GM19238 (cell line): Measurements from ENCODE around the gene SYF2.
"Not testable (repeated sequence)": the region's sequence is repeated elsewhere in the genome, so short reads cannot be mapped to it uniquely, and the experiment has no call there.

ENCODE experiments used
- DNase-seq: peaks from one replicate; pipeline ENCODE4 v3.0.0; 2011; ENCODE audit warnings: low spot score; ENCODE audit not compliant: insufficient read length

SYF2 gene

GRCh38 chr1:25208092-25208491 is 24.2 kb downstream of the SYF2 start:
- DNase-seq = no peak

- no peak for DNase-seq
Observed at GRCh38 chr1:25206201-25206600, 26.1 kb downstream of the SYF2 start.

GRCh38 chr1:25205786-25206185 is 26.5 kb downstream of the SYF2 start:
- no peak for DNase-seq

- DNase-seq = peak; percentile 35
Observed at GRCh38 chr1:25204797-25205480, 27.4 kb downstream of the SYF2 start.

- DNase-seq = no peak
Observed at GRCh38 chr1:25201006-25201405, 31.3 kb downstream of the SYF2 start.

GRCh38 chr1:25199819-25200620 is 32.3 kb downstream of the SYF2 start:
- DNase-seq = no peak

GRCh38 chr1:25198663-25199252 is 33.5 kb downstream of the SYF2 start:
- DNase-seq = no peak

- no peak for DNase-seq
Observed at GRCh38 chr1:25197982-25198662, 34.2 kb downstream of the SYF2 start.

GRCh38 chr1:25197235-25197975 is 34.9 kb downstream of the SYF2 start:
- DNase-seq = no peak

GRCh38 chr1:25196830-25197229 is 35.5 kb downstream of the SYF2 start:
- DNase-seq = no peak

- no peak for DNase-seq
Observed at GRCh38 chr1:25195835-25196234, 36.5 kb downstream of the SYF2 start.

GRCh38 chr1:25194572-25195020 is 37.7 kb downstream of the SYF2 start:
- no peak for DNase-seq

GRCh38 chr1:25194054-25194453 is 38.2 kb downstream of the SYF2 start:
- DNase-seq = no peak

- DNase-seq = no peak
Observed at GRCh38 chr1:25193229-25193628, 39.1 kb downstream of the SYF2 start.

- no peak for DNase-seq
Observed at GRCh38 chr1:25192154-25192553, 40.1 kb downstream of the SYF2 start.

- DNase-seq = no peak
Observed at GRCh38 chr1:25190260-25190659, 42.0 kb downstream of the SYF2 start.

GRCh38 chr1:25187904-25188303 is 44.4 kb downstream of the SYF2 start:
- not testable (repeated sequence) for DNase-seq

- no peak for DNase-seq
Observed at GRCh38 chr1:25187077-25187476, 45.2 kb downstream of the SYF2 start.

- DNase-seq = no peak
Observed at GRCh38 chr1:25186161-25187007, 45.9 kb downstream of the SYF2 start.
